HG03469 (cell line): ENCODE data around the gene ASCC1.

Experiments
- ATAC-seq: cut with Tn5 transposase; IDR thresholded peaks from one replicate; pipeline ENCODE4 v1.9.1; 2021; ENCODE audit warnings: mild to moderate bottlenecking, moderate library complexity, moderate number of reproducible peaks; ENCODE audit not compliant: unreplicated experiment

ASCC1 gene

DNA sequence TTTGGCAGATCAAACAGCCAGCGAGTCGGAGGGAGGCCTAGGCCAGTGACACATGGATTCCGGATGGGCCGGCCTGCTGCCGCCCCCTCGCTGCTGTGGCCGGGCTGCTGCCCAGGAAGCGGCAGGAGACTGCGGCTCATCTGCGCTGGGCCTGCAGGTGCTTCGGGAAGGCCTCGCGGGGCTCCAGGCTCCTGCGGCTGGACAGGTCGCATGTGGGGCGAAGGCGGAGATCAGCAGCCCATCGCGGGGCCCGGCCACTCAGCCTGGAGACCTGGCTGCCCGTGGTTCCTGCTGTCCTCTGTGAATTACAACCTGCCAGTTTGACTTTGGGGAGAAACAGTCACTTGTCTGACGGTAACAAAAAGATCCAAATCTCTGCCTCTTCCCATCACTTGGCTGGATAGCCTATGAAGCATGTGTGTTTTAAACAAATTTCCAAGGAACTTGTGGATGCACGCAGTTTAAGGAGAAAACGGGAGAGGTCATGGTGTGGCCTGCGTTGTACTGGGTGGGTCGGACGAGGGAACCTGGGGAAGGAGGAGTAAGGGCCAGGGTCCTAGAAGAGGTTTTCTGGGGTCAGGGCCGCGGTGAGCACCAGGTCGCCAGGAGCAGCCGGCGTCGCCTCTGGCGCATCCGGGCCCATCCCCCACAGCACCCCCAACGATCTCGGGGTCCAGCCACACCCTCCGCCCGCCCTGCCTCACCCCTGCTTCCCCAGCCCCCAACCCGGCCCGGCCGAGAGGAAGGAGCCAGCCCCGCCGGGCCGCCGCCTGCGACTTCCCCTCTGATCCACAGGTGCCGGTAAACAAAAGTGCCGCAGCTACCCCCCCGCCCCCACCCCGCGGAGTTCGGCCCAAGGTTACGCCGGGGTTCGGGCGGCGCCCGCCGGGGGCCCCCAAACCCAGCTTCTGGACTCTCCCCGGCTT is 129.3 kb downstream of the ASCC1 start:
- no peak for ATAC-seq

DNA sequence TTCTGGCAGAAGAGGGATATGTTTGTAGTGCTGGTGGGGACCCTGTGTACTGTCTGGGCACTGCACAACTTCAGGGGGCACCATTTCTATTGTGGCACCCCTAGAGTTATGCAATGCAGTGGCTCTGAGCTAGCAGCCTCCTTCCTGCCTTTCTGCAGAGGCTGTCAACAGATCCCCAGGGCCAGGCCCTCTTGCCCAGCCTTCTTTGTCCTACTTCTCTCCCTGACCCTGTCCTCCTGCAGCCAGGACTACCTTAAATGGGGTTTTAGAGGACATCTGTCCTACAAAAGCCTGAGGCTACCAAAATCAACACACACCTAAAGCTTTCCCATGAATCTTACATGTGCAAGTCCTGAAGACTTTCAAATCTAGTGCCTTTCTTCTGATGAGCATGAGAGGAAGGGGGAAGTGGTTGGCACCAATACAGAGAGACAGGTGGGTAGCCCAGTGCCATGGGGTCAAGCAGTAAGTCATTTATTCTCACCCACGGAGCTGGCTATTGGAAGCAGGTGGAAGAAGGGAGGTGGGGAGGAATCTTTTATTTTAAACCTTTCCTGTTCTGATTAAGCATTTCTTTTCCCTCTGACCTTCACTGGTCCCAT is 130.1 kb downstream of the ASCC1 start:
- ATAC-seq, result no peak

DNA sequence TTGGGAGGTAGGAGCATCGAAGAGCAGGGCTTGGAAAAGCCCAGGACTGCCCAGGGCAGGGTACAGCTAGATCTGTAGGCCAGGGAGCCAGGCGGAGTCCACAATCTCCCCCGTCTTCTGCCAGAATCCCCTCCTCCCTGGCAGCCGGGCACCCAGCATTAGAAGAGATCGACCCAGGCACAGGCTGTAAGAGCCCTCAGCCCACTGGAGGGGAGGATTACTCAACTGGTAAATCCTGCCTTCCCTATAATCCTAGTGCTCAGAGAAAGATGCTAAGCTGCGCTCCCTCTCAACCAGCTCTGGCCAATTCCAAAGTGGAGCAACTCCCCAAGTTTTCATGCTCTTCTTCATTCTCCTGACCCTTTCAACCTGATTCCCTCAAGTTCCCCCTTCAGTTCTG is 130.9 kb downstream of the ASCC1 start:
- no peak for ATAC-seq

DNA sequence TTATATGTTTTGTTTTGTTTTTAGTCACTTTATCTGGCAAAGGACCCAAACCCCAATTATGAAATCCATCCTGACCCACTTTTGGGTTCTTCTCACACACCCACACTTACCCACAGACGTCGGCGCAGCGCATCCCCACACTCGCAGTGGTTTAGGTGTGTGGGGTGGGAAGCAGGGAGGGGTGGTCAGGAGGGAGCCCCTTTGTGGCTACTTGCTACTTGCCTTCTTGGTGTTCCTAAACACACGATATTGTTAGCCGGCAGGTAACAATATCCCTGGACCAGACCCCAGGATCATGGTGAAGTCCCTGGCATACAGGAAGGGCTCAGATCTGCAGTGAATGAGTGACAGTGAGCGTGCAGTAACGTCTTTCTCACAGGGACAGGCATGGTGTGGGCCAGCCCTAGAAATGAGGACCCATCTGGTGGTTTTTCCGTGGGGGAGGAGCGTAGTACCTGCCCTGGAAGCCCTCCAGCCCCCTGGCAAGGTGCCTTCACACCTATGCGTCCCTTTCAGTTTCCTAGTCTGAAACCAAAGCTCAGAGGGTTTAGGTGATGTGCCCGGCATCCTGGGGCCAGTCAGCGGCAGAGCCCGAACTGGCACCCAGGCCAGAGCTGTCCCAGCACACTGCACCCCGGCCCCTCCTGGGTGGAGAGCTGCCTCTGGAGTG is 132.2 kb downstream of the ASCC1 start:
- ATAC-seq, result no peak

DNA sequence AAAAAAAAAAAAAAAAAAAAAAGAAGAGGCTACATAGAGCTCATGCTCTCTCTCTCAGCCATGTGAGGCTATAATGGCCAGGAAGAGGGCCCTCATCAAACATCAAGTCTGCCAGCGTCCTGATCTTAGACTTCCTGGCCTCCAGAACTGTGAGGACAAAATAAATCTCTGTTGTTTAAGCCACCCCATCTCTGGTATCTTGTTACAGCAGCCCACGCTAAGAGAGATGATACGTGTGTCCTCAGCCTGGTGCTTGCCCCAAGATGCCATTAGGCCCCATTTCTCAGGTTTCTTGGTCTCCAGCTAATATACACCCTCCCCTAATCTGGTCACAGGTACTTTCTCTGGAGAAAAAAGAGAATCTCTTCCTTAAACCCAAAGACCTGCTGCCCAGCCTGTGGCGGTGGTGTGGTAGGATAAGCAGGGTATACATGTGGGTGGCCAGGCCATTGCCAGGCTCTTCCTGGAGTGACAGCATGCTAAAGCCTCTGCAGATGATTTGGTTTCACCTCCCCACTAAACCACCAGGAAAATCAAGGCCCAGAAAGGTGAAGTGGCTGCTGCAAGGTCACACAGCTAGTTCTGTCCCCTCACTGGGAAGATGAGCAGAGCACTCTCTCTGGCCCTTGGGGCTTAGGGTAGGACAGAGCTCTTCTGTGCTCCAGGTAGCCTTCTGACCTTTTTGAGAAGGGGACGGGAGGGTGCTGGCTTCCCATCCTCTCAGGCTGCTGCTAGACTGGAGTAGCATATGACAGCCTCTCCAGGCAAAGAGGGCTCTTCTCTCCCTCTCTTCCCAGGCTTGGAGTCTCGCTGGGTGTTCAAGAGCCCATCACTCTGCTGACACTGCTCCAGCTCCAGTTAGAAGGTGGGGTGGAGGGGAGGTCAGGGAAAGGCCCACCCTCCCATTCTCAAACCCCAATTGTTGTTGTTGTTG is 133.0 kb downstream of the ASCC1 start:
- no peak for ATAC-seq

DNA sequence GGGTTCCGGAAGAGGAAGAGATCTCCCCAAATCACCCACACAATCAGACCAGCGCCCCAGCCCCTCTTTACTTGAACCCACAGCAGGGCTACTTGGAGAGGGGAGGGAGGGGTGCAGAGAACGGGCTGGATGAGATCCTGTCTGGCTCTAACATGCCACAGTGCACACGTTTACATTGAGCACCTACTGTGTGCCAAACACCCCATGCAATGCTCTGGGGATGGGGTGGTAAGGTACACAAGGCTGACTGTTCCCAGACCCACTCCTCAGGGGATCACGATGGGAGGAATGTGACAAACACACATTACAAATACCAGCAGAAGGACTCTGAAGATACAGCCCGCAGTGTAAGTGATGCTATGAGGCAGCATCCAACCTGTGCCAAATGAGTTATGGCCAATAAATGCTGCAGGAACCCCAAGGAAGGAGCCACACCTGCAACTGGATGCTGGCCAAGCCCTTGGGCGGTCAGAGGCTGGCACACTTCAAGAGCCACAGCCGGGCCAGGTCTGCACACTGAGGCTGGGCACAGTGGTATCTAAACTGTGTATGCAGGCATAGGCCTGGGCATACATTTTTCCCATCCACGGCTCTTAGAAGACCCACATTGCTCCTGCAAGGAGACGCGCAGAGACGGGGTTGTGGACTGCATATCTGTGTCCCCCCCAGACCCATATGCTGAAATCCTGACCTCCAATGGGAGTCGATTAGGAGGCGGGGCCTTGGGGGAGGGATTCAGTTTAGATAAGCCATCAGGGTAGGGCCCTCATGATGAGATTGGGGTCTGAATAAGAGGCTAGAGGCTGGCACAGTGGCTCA is 134.1 kb downstream of the ASCC1 start:
- ATAC-seq, result no peak

DNA sequence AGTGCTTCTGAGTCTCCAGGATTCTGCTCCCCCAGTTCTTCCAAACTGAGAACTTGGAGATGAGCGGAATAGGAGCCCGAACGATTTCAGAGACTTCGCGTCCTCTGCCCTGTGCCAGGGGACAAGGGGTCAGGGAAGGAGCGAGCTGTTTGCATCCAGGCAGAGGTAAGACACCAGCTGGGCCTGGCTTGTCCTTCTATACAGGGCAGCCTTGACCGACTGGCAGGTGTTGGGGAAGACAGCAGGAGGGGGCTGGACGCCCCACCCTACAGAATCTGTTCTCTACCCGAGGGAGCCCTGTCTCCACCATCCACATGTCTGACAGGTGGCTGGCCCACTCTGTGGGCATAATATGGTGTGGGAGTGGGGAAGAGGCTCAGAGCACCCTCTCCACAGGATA is 134.9 kb downstream of the ASCC1 start:
- no peak for ATAC-seq

DNA sequence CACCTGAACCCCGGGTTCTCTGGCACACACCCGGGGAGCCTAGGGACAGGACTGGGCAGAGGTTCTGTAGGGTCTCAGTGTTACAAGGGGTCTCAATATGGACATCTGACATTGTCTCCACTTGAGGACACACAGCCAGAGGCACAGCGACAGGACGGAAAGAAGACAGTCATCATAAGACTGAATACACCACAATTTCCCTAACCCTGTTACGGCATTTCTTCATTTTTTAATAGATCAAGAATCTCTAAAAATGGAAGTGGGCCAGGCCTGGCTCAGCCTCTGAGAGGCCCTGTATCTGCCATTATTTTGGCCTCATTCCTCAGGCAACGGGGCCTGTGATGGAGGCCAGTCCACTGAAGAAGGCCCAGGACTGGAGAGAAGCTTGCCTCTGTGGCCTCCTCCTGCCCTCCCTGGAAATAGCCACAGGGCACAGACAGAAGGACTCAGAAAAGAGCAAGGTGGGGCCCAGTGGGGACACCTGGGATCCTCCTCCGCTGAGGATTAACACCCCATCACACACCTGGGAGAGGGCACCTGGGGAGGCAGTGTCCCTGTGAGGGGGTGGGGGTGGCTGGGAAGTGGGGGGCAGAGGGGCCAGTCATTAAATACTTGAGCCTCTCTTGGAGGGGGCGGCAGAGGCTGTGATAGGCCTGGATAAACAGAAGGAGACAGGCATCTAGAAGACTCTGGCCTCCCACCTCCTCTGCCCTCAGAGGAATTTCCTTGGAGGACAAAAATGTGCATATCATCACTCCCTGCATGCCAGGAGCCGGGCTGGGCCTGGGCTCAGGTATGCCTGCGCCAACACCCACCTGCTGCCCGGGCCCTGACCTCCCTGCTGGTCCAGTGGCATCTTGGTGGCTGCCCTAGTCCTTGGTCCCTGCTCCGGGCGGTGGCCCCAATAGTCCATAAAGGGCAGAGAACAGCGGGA is 135.8 kb downstream of the ASCC1 start:
- no peak for ATAC-seq

DNA sequence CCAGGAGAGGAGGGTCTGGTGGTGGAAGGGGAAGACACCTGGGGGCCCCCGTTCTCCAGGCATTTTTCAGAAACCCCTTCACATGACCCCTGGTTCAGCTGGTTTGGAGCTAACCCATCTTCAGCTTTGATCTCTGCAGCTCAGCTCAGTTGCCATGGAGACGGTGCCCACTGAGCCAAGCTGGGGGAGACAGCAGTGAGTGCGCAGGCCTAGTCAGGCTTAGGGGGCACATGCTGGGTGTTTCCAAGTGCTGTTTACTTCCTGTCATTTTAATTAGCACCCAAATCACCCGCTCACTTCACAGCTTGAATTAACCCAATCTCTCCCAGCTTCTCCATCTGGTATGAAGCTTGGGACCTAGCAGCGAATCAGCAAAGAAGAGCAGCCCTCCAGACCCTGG is 136.7 kb downstream of the ASCC1 start:
- no peak for ATAC-seq

DNA sequence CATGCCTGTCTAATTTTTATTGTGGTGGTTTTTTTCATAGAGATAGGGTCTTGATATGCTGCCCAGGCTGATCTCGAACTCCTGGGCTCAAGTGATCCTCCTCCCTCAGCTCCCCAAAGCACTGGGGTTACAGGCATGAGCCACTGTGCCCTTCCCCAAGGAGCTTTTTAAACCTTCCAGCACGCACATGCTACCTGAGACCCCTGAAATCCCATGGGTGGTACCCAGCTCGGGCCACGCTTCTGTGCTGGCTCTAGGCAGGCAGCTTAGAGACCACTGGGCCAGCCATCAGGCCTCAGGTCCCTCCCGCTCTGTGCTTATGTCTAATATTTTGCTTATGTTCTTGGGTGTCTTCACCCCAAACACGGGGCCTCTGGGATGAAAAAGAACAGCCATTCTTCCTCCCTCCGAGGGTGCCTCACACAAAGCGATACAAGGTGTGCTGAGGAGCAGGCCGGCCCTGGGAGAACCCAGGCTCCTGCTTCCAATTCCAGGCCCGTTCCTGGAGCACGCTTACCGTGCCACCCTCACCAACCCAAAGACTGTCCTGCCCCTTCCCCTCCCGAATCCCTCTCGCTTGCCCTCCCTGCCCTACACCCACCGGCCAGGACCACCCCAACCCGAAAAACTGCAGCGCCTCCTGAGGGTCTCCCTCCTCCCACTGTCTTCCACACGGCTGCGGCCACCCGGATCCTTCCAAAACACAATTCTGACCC is 138.6 kb downstream of the ASCC1 start:
- ATAC-seq, result no peak

DNA sequence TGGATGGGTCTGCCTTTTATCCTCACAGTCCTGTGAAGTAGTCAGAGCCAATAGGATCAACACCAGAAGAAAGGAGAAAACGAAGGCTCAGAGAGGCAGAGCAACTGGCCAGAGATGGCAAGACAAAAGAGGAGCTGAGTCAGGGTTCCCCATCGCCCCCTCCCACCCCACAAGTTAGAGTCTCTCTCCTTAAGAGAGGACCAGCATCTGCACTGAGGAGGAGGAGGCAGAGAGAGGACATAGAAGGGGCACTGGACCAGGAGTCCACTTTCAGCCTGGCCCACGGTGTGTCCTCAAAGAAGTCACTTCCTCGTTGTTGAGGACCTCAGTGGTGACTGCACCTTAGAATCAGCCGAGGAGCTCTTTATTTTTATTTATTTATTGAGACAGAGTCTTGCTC is 139.3 kb downstream of the ASCC1 start:
- ATAC-seq, result no peak

DNA sequence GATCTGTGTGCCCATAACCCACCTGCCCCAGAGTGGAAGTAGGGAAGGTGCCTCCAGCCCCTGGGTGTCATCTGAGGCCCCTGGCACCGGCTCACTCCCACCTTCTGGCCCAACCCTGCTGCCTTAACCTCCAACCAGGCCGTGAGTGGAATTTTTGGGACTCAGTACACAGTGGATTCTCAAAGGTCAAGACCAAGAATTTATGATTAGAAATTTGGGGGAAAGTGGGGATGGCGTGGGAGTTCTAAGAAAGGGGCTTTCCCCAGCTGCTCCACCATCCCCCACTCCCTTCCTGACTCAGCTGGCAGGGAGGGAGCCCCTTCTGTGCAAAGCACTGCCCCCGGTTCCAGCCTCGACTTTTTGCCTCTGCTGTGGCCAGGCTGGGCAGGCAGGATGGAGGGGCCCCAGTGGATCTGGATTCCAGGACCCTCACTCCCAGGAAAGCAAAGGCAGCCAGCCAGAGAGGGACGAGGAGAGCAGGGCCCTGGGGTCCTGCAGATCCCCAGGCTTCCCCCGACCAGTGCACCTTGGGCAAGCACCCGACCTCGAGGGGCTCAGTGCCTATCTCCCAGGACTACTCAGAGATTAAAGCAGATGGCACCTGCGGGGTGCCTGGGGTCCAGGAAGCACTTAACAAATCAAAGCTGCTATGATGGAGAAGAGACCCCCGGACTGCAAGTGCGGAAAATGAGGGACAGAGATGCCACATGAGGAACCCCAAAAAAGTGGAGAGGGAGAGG is 140.5 kb downstream of the ASCC1 start:
- no peak for ATAC-seq

DNA sequence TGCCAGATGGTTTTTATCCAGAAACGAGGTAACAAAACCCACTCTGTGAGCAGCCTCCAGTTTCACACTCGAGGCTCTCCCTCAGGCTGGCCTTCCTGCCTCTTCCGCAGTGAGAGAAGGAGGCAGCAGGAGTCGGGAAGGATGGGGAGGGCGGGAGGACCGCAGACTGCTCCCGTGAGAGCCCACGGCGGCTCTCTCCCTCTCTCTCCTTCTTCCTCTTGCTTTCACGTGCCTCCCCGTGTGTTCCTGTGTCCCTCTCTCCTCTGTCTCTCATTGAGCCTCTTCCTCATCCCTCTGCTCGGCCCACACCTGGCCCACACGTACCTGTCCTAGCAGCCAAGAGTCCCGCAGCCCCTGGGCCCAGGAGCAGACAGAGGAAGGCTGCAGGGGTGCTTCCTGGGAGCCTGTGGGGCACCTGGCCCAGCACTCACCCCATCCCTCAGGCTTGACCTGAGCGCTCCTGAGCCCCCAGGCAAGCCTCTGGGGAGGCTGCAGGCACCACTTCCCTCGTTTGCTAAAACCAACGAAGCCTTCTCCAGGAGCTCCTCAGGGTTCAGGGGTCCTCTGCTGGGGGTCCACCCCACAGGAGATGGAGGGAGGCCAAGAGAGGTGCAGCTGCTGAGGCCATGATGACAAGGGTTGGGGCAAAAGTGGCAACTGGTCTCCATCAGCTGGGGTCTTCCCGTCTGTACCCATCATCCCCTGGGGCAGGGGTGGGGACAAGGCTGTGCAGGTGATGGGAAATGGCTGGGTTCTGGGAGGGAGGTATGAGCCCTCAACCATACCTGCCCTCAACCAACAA is 141.3 kb downstream of the ASCC1 start:
- no peak for ATAC-seq

DNA sequence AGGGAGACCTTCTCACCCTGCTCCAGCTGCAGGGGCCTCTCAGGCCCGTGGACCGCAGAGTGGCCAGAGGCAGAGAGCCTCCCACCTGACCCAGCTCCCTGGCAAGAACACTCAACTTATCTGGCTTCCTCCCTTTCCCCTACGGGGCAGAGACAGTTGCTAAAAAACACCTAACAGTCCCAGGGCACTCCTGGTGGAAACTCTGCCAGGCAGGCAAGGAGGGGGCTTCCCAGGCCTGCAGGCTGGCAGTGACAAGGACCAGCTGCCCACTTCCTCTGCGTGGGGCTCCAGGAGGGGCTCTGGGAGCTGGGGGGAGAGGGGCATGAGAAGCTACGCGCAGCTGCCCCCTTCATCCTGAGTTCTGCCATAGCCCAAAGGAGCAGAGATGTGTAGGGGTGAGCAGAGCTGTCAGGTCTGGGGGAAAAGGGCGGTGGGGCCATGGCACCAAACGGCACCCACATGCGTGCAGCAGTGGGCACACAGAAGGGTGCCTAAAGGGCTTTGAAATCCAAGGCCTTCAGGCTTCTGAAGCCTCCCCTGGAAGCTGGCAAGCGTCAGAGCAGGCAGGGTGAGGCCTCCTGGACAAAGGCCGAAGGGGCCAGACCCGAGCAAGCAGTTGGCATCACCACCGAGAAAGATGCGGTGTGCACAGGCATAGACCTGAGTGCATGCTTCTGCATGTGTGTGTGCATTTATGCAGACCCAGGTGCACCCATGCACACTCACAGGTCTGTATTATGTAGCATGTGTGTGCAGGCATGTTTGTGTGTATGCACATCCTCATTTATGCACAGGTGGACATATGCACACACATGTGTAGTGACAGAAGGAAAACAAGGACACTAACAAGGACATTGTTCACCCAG is 142.1 kb downstream of the ASCC1 start:
- no peak for ATAC-seq

DNA sequence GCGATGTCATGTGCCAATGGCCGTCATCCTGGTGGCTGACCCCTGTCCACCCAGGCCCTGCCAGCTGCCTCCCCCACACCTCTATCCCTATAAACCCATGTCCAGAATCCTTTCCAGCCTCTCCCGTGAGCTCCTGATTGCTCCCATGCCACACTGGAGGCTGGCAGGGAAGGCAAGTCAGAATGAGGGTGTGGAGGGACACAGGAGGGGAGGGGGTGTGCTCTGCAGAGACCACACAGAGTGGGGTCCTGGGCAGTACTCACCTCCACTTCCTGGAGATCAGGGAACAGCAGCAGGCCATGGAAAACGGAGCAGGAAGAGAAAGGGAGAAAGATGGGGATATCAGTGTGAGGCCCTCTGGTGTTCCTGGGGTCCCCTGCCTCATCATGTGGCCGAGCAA is 143.4 kb downstream of the ASCC1 start:
- no peak for ATAC-seq

DNA sequence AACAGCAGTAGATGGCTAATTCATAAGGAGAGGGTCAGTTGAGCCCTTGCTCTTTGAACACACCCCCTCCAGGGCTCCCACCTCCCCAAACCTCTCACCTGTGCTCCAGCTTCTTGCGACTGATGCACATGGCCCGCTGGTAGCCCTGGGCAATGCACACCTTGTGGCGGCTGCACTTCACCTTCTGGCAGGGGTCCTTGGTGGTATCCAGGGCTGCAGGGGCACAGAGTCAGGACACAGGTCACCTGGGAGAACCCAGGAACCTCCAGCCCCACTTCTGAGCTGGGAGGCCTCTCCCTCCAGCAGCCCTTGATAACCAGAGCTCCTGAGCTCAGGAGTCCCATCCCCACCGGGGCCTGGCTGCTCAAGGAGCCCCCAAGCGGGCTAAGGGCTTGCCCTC is 144.0 kb downstream of the ASCC1 start:
- no peak for ATAC-seq
